Karpas-422 (cell line): ENCODE results near the gene SLC13A4. TPM values are rescaled to one million over a fixed set of nuclear protein-coding genes. Genes with fewer than 3 reads are reported as not detected.
"Not testable (repeated sequence)": the region's sequence is repeated elsewhere in the genome, so short reads cannot be mapped to it uniquely, and the experiment has no call there.

ENCODE experiments used
- DNase-seq: peaks from one replicate; pipeline ENCODE4 v3.0.0-alpha.2; 2015
- H2AFZ ChIP-seq: fragments of 200-600 bp; sonication (generic); 2 replicates; pipeline ENCODE4 v1.6.1; 2014; ENCODE audit warnings: antibody characterized with exemption, low read length, mixed read lengths
- H3K27ac ChIP-seq: fragments of 200-600 bp; sonication (generic); 2 replicates; pipeline ENCODE4 v1.5.1; 2014; ENCODE audit warnings: mild to moderate bottlenecking, low read length, moderate library complexity
- H3K27me3 ChIP-seq: fragments of 200-600 bp; sonication (generic); 2 replicates; pipeline ENCODE4 v1.6.1; 2014; ENCODE audit warnings: low read length, mixed read lengths
- H3K36me3 ChIP-seq: fragments of 200-600 bp; sonication (generic); 2 replicates; pipeline ENCODE4 v1.6.1; 2014; ENCODE audit warnings: low read length, mixed read lengths; ENCODE audit not compliant: insufficient read depth
- H3K4me1 ChIP-seq: fragments of 200-600 bp; sonication (generic); 2 replicates; pipeline ENCODE4 v1.6.1; 2014; ENCODE audit warnings: mild to moderate bottlenecking, low read length, mixed read lengths
- H3K4me2 ChIP-seq: fragments of 200-600 bp; sonication (generic); 2 replicates; pipeline ENCODE4 v1.6.1; 2014; ENCODE audit warnings: low read length, low read depth, mild to moderate bottlenecking; ENCODE audit not compliant: poor library complexity, severe bottlenecking
- H3K4me3 ChIP-seq: fragments of 200-600 bp; sonication (generic); 2 replicates; pipeline ENCODE4 v1.5.1; 2014; ENCODE audit warnings: mild to moderate bottlenecking, antibody characterized with exemption, low read length, mixed read lengths
- H3K79me2 ChIP-seq: fragments of 200-600 bp; sonication (generic); 2 replicates; pipeline ENCODE4 v1.6.1; 2014; ENCODE audit warnings: mild to moderate bottlenecking, low read length, mixed read lengths
- H3K9ac ChIP-seq: fragments of 200-600 bp; sonication (generic); 2 replicates; pipeline ENCODE4 v1.6.0; 2014; ENCODE audit warnings: low read length
- H3K9me2 ChIP-seq: fragments of 200-600 bp; sonication (generic), shearing (Covaris generic); replicated peaks from 2 replicates; pipeline ENCODE4 v1.6.0; 2014; ENCODE audit warnings: mild to moderate bottlenecking, low read length, moderate library complexity; ENCODE audit not compliant: insufficient read depth
- H3K9me3 ChIP-seq: fragments of 300-700, 200-600 bp; sonication (generic); 2 replicates; pipeline ENCODE4 v1.6.1; 2014; ENCODE audit warnings: low read length, mixed read lengths
- H4K20me1 ChIP-seq: fragments of 200-600 bp; sonication (generic); 2 replicates; pipeline ENCODE4 v1.6.1; 2014; ENCODE audit warnings: mild to moderate bottlenecking, antibody characterized with exemption, low read length, low read depth; ENCODE audit not compliant: insufficient read depth
- total RNA-seq: library from RNA; depleted of rRNA; stranded (reverse); fragments of >200 nt; shearing (Covaris generic); gene quantifications from 2 replicates; pipeline ENCODE4 v1.2.3, GENCODE V29; 2014; ENCODE audit warnings: low replicate concordance

Gene SLC13A4
- total RNA-seq, 1 experiment from 2014 or later: not detected

DNA sequence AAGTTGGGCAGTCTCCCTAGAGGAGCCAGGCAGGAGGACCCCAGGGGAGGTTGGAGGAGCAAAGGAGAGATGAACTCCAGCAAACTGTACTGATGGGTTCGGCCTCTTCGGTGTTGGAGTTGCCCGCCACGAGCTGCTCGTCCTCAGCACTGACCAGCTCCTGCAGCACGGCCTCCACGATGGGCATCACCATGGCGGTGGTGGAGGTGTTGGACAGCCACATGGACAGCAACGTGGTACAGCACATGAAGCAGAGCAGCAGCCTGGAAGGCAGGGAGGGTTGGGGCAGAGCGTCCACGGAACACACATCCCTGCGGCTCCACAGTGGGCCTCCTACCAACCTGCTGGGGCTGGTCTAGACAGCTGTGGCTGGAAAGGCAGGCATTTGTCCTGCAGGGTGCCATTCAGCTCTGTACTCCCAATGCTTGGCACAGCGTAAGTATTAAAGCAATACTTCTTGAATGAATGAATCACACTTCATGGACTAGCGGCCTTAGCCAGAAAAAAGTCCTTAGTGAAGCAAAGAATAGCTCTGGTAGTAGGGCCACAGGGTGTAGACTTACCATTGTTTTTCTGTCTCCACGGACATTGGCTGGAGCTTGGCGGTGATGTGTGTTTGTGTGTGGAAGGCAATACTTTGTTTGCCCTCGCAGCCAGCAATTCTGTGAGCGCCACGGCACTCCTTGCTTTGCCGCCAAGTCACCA, 21.8 kb downstream of the SLC13A4 start:
- Histone ChIP-seq H3K4me2 (no peak overlapping the region), H3K9me3 (no peaks in the 10 kb centered on the region), H2AFZ (no peak overlapping the region), H3K9ac (no peak overlapping the region), H3K27ac (no peak overlapping the region), H3K79me2 (no peaks in the 10 kb centered on the region), H4K20me1 (no peaks in the 10 kb centered on the region), H3K36me3 (no peaks in the 10 kb centered on the region), H3K4me3 (no peak overlapping the region), H3K9me2 (no peaks in the 10 kb centered on the region), H3K27me3 (no peaks in the 10 kb centered on the region), H3K4me1 (no peaks in the 10 kb centered on the region)
- no peak for DNase-seq

DNA sequence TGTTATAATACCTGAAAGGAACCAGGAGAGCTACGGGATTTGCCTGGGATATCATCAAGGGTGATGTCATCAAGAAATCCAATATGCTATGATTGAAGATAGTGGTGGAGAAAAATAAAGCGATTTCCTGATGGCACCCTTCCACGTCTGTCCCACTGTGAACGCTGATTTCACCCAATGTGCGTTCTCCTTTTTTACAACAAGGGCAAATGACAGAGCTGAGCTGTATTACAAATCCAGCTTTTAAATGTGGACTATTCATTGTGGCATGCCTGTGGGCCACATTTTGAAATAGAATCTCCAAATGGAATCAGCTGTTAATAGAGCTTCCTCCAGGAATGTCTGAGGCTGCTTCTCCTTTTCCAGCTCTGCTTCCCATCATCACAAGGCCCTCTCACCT, 23.3 kb downstream of the SLC13A4 start:
- Histone ChIP-seq H4K20me1 (no peaks in the 10 kb centered on the region), H3K4me3 (no peak overlapping the region), H3K79me2 (no peaks in the 10 kb centered on the region), H3K9me2 (no peaks in the 10 kb centered on the region), H3K4me2 (no peak overlapping the region), H2AFZ (no peak overlapping the region), H3K4me1 (no peaks in the 10 kb centered on the region), H3K27me3 (no peaks in the 10 kb centered on the region), H3K27ac (no peak overlapping the region), H3K36me3 (no peaks in the 10 kb centered on the region), H3K9me3 (no peaks in the 10 kb centered on the region), H3K9ac (no peak overlapping the region)
- no peak for DNase-seq

GRCh38 chr7:135704074-135704473, 23.9 kb downstream of the SLC13A4 start:
- H3K4me1 ChIP-seq: no peaks in the 10 kb centered on the region
- no peak overlapping the region for H3K27ac ChIP-seq
- H3K9ac ChIP-seq: no peak overlapping the region
- H4K20me1 ChIP-seq: no peaks in the 10 kb centered on the region
- no peaks in the 10 kb centered on the region for H3K9me3 ChIP-seq
- H3K27me3 ChIP-seq: no peaks in the 10 kb centered on the region
- no peaks in the 10 kb centered on the region for H3K79me2 ChIP-seq
- no peaks in the 10 kb centered on the region for H3K9me2 ChIP-seq
- H2AFZ ChIP-seq: no peak overlapping the region
- DNase-seq: peak; percentile 66
- no peak overlapping the region for H3K4me2 ChIP-seq
- no peaks in the 10 kb centered on the region for H3K36me3 ChIP-seq
- no peak overlapping the region for H3K4me3 ChIP-seq

DNA sequence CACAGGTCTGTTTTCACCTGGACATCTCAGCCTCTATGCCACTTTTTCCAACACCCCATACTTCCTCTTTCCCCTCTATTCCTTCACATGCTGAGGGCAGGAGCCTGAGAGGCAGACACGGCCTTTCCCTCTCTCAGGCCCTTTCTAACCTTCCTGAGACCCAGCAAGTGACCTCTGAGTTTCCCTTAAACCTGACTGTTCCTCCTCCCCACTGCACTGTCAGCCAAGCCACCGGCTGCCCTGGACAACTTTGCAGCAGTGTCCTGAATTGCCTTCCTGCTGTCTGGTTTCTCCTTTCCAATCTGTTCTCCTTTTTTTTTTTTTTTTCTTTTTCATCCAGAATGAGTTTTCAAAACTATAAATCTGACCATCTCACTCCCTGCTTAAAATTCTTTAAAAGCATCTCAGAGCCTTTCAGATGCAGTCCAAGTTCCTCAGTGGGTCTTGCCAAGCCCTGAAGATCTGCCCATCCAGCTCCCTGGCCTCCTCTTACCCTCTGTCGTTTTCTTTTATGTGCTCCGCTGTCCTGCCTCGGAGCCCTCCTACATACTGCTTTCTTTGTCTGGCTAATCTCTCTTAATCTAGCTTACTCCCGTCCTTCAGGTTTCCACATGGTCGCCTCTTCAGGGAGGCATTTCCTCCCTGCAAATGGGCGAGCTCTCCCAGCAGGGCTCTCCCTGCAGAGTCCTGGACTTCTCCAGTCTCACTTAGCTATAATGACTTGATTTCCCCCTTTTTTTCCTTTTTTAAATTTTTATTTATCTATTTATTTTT, 30.5 kb downstream of the SLC13A4 start:
- Histone ChIP-seq H3K27me3 (no peaks in the 10 kb centered on the region), H3K4me3 (no peak overlapping the region), H3K9ac (no peak overlapping the region), H3K36me3 (no peaks in the 10 kb centered on the region), H3K27ac (no peak overlapping the region), H3K9me2 (no peaks in the 10 kb centered on the region), H4K20me1 (no peaks in the 10 kb centered on the region), H3K4me1 (peaks cover 6% of the 10 kb centered on the region), H3K4me2 (no peak overlapping the region), H3K9me3 (no peaks in the 10 kb centered on the region), H2AFZ (no peak overlapping the region), H3K79me2 (no peaks in the 10 kb centered on the region)
- DNase-seq: no peak

- H3K4me1 ChIP-seq: peaks cover 6% of the 10 kb centered on the region
- no peak overlapping the region for H3K4me2 ChIP-seq
- no peak overlapping the region for H3K9ac ChIP-seq
- no peaks in the 10 kb centered on the region for H3K9me3 ChIP-seq
- no peaks in the 10 kb centered on the region for H3K36me3 ChIP-seq
- no peaks in the 10 kb centered on the region for H3K27me3 ChIP-seq
- no peak for DNase-seq
- H3K79me2 ChIP-seq: no peaks in the 10 kb centered on the region
- H3K9me2 ChIP-seq: no peaks in the 10 kb centered on the region
- H2AFZ ChIP-seq: no peak overlapping the region
- H3K27ac ChIP-seq: no peak overlapping the region
- no peaks in the 10 kb centered on the region for H4K20me1 ChIP-seq
- H3K4me3 ChIP-seq: no peak overlapping the region
Measured at GRCh38 chr7:135693558-135693957, 34.4 kb downstream of the SLC13A4 start.

DNA sequence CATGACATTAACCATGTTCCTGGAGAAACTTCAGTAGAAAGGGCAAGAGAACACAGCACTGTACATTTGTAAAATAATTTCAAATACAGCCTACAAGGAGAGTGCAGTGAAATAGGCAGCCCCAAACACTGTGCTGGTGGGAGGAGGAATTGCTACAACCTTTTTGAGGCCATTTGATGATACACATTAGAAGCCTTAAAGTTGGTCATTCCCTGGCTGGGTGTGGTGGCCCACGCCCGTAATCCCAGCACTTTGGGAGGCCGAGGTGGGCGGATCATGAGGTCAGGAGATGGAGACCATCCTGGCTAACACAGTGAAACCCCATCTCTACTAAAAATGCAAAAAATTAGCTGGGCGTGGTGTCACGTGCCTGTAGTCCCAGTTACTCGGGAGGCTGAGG, 35.4 kb downstream of the SLC13A4 start:
- H2AFZ ChIP-seq, H3K36me3 ChIP-seq, H3K4me1 ChIP-seq, DNase-seq, H3K9ac ChIP-seq, H4K20me1 ChIP-seq, H3K4me3 ChIP-seq, H3K79me2 ChIP-seq, H3K27ac ChIP-seq, H3K9me3 ChIP-seq, H3K27me3 ChIP-seq, H3K9me2 ChIP-seq, H3K4me2 ChIP-seq: not testable (repeated sequence)

DNA sequence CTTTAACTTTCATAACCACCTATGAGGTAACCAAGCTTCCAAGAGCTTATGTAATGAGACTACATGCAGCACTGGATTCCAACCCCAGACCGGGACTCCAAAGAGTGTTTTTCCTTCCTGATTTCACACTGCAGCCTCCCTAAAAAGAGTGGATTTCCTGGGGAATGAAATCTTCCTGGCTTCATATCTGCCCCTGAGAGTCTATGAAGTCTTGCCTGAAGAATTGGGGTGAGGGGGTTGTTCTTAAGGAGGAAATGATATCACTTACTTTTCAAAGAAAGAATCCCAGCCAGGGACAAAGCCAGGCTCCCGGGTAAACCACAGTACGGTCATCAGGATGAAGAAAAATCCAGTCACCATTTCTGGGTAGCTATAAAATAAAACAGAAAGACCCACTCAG, 35.9 kb downstream of the SLC13A4 start:
- Histone ChIP-seq H3K9me2 (no peaks in the 10 kb centered on the region), H2AFZ (no peak overlapping the region), H3K36me3 (no peaks in the 10 kb centered on the region), H3K79me2 (no peaks in the 10 kb centered on the region), H3K9ac (no peak overlapping the region), H3K27ac (no peak overlapping the region), H4K20me1 (no peaks in the 10 kb centered on the region), H3K27me3 (no peaks in the 10 kb centered on the region), H3K4me1 (peaks cover 6% of the 10 kb centered on the region), H3K4me3 (no peak overlapping the region), H3K9me3 (no peaks in the 10 kb centered on the region), H3K4me2 (no peak overlapping the region)
- no peak for DNase-seq

DNA sequence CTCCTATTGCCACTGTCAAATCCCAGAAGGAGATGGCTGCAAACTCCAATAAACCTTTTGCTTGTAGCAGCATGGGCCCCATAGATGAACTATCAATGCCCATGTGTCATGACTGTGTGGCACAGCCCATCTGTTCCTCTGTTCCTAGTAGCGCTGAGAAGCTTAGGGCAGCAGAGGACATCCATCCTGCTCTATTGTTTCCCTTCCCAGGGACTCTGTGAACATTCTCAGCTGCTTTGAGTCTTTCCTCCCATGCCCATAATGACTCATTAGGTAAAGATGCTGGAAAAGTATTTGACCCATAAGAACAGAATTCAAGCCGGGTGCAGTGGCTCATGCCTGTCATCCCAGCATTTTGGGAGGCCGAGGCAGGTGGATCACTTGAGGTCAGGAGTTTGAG, 37.4 kb downstream of the SLC13A4 start:
- H3K27ac ChIP-seq: no peak overlapping the region

More for the DNA sequence above, 37.4 kb downstream of the SLC13A4 start:
- no peaks in the 10 kb centered on the region for H3K9me2 ChIP-seq
- no peak overlapping the region for H3K4me2 ChIP-seq
- no peak overlapping the region for H3K4me3 ChIP-seq
- no peaks in the 10 kb centered on the region for H3K36me3 ChIP-seq
- H2AFZ ChIP-seq: no peak overlapping the region
- H3K4me1 ChIP-seq: no peaks in the 10 kb centered on the region
- no peaks in the 10 kb centered on the region for H3K79me2 ChIP-seq
- no peak for DNase-seq
- H3K9me3 ChIP-seq: no peaks in the 10 kb centered on the region
- no peak overlapping the region for H3K9ac ChIP-seq
- no peaks in the 10 kb centered on the region for H4K20me1 ChIP-seq
- H3K27me3 ChIP-seq: no peaks in the 10 kb centered on the region
